GM23338 (cell line): Measurements from ENCODE around the gene GOLGA6A.

Source experiments
- CREB1 ChIP-seq: fragments of 250-450 bp; sonication (Bioruptor Pico); IDR thresholded peaks from 2 replicates; pipeline ENCODE4 v1.5.0; 2020; ENCODE audit warnings: low read depth, mild to moderate bottlenecking, moderate library complexity
- CTCF ChIP-seq, 2 experiments: fragments of 200-600 bp in 1 of 2; sonication (generic) in 1 of 2; conservative IDR thresholded peaks; 2 replicates each; pipeline versions ENCODE4 v1.5.1 to v1.6.1; 2016 to 2017; ENCODE audit warnings: antibody characterized with exemption in 2 of 2, low read depth in 2 of 2, mild to moderate bottlenecking in 2 of 2, moderate library complexity in 1 of 2
- EZH2 ChIP-seq: fragments of 200-600 bp; sonication (generic); IDR thresholded peaks from one replicate; pipeline ENCODE4 v1.8.0; 2017; ENCODE audit warnings: antibody characterized with exemption, mild to moderate bottlenecking, low read depth; ENCODE audit not compliant: unreplicated experiment
- JUNB ChIP-seq: IDR thresholded peaks from one replicate; pipeline ENCODE4 v1.6.1; 2016; ENCODE audit warnings: antibody characterized with exemption; ENCODE audit not compliant: unreplicated experiment
- NANOG ChIP-seq: IDR thresholded peaks from 2 replicates; pipeline ENCODE4 v1.6.1; 2016; ENCODE audit warnings: antibody characterized with exemption, borderline replicate concordance
- POLR2AphosphoS5 ChIP-seq: IDR thresholded peaks from 2 replicates; pipeline ENCODE4 v1.6.1; 2016; ENCODE audit warnings: antibody characterized with exemption, low read depth
- STAT1 ChIP-seq: IDR thresholded peaks from one replicate; pipeline ENCODE4 v1.6.1; 2016; ENCODE audit warnings: antibody characterized with exemption; ENCODE audit not compliant: unreplicated experiment

- TF ChIP-seq POLR2AphosphoS5 (no peak), CTCF (conservative IDR thresholded peaks at IDR 0.05; ENCODE audit: low read depth in 2 of 2) (no peak), JUNB (no peak), CREB1 (no peak), STAT1 (no peak), EZH2 (no peak), NANOG (no peak)
Measured at GRCh38 chr15:74050127-74050526, 32.2 kb downstream of the GOLGA6A start.
